Frontal cortex (tissue), 4 donors: Measurements from ENCODE around the gene CACNA1B. TPM values are rescaled to one million over a fixed set of nuclear protein-coding genes. Genes with fewer than 3 reads are reported as not detected.
"Not testable (repeated sequence)": the region's sequence is repeated elsewhere in the genome, so short reads cannot be mapped to it uniquely, and the experiment has no call there.

Experiments used
- DNase-seq, 2 donors: peaks; one replicate each; pipeline ENCODE4 v3.0.0; 2012; ENCODE audit warnings: low spot score in 2 of 2
- FAIRE-seq: peaks from 2 replicates; lab custom pipeline; 2012; peaks lifted over from hg19 to GRCh38; lab: Jason Lieb, UNC
- total RNA-seq: library from RNA; depleted of rRNA; stranded (reverse); fragments of >200 nt; gene quantifications from one replicate; pipeline ENCODE4 v1.2.3, GENCODE V29; 2014
- donor health status: control.
- donor health status: control.
- donor health status: control.

Gene CACNA1B
- total RNA-seq, 1 donor from 2014 or later: 31.4 TPM

DNA sequence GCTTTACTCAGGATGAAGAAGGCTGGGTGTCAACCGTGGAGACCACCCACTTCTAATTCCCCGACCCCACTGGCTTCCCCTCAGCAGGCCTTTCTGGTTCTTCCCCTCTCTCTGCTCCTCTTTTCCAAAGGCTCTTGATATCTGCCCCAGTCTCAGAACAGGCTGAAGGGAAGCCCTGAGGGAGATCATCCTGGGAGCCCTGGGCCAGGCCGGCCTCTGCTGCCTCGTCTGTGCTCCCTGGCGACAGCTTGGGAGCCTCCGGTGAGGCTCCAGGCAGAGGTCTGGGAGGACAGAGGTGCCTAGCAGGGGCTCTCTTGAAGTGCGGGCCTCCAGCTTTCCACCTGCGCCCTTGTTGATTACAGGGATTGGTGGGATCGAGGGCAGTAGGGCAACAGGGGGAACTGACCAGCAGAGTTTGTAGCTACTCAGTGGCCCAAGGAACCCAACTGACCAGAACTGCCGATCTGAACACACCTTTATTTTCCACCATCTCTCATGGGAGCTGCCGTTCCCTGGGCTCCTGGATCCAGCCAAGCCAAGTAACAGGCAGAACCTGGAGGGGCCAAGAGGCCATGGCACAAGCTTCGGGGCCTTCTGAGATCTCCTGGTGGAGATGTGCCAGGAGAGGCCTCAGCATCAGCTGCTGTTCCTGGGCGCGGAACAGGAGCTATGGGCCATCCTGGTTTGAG is 198.5 kb downstream of the CACNA1B start:
- DNase-seq: no peak
- no peak for FAIRE-seq

DNA sequence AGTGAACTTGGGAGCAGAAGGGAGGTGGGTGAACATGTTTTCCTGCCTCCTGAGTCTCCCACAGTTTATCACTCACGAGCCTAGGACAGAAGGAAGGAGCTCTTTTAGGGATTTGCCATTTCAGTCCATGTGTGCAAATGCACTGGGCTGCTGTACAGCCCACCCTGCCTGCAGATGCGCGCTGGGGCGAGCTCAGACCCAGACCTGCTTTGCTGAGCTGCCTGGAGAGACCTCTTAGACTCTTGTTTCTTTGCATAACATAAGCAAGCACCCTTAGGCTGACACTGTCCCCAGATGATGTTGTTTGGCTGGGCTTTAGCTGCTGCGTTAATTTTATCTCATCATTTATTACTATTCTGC is 199.0 kb downstream of the CACNA1B start:
- no peak for FAIRE-seq
- DNase-seq: no peak

- FAIRE-seq (no peak), DNase-seq (no peak)
These were observed 199.5 kb downstream of the CACNA1B start for GRCh38 chr9:138077126-138077525.

DNA sequence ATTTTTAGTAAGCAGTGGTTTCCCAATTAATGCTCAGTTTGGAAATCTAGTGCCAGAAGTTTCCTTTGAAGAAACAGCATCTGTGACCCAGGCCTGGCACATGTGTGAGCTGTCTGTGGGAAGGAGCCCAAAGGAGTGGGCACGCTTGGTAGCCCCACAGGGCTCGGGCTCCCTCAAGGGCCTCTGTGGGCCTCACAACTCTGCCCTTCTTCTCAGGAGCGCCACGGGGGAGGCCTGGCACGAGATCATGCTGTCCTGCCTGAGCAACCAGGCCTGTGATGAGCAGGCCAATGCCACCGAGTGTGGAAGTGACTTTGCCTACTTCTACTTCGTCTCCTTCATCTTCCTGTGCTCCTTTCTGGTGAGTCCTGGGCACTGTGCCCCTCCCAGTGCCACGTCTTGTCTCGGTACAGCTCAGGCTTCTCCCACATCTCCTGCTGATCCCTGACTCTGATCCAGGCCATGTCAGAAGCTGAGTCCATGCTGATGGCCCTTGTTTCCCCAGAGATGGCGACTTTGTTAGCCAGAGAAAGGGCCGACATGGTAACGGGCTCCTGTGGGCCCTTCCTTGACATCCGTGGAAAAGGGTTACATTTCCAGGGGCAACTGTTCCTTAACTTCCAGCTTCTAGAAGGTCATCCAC is 200.4 kb downstream of the CACNA1B start:
- DNase-seq (no peak), FAIRE-seq (no peak)

DNA sequence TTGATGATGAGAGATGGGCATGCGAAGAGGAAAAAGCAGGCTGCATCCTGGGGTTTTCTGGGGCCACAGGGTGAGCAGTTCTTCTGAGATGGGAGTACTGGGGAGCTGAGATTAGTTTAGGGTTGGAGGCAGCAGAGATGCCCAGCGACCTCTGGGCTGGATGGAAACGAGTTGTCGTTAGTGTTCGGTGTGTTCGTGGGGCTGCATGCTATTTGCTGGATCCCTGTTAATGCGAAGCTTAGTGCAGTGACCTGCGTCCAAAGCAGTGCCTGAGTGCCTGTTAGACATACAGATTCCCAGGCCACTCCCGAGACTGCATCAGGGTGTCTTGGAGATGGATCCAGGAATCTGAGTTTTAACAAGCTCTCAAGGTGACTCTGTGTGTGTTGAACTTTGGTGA is 201.3 kb downstream of the CACNA1B start:
- FAIRE-seq (no peak), DNase-seq (no peak)

GRCh38 chr9:138080979-138081378 is 203.4 kb downstream of the CACNA1B start:
- DNase-seq (no peak), FAIRE-seq (no peak)

DNA sequence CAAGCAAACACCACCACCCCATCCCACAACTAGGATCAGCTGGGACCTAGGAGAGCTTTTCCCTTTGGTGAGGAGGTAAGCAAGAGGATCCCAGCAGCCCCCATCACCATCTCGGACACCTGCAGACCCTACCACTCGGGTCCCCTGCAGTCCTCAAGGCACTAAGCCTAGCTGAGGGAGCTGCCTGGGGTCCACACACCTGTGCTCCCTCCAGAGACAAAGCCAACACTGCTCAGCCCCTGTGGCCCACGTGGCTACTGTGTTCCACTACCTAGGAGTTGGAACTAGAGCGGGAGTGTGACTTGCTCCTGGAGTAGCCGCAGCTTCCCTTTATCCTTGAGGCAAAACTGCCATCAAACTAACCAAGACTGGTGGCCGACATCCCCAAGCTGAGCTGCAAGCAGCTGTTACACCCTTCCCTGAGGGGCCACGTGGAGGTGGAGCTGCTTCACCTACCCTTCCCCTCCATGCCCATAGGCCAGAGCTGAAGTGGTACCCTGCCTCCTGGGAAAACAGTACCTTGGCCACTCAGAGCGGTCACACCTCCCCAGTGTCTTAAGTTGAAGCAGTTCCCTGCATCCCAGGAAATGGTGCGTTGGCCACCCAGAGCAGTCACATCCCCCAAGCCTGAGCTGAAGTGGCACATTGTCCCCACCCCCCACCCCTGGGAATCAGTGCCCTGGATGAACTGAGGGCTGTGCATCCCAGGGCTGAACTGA is 205.5 kb downstream of the CACNA1B start:
- FAIRE-seq: no peak

GRCh38 chr9:138083873-138084272 is 206.3 kb downstream of the CACNA1B start:
- DNase-seq (no peak), FAIRE-seq (no peak)

More for the DNA sequence above, 205.5 kb downstream of the CACNA1B start:
- no peak for DNase-seq

DNA sequence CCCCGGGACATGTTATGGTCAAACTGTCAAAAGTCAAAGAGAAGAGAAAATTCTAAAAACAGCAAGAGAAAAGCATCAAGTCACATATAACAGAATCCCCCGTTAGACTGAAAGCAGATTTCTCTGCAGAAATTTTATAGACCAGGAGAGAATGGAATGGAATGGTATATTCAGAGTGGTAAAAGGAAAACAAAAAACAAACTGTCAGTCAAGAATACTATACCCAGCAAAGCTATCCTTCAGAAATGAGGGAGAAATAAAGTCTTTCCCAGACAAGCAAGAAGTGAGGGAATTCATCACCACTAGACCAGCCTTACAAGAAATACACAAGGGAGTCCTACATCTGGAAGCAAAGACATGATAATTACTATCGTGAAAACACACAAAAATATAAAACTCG is 208.0 kb downstream of the CACNA1B start:
- no peak for FAIRE-seq
- DNase-seq: no peak

- FAIRE-seq, DNase-seq: not testable (repeated sequence)
These were observed 214.5 kb downstream of the CACNA1B start for GRCh38 chr9:138092057-138092456.

- FAIRE-seq (no peak), DNase-seq (no peak)
These were observed 216.4 kb downstream of the CACNA1B start for GRCh38 chr9:138094028-138094427.

DNA sequence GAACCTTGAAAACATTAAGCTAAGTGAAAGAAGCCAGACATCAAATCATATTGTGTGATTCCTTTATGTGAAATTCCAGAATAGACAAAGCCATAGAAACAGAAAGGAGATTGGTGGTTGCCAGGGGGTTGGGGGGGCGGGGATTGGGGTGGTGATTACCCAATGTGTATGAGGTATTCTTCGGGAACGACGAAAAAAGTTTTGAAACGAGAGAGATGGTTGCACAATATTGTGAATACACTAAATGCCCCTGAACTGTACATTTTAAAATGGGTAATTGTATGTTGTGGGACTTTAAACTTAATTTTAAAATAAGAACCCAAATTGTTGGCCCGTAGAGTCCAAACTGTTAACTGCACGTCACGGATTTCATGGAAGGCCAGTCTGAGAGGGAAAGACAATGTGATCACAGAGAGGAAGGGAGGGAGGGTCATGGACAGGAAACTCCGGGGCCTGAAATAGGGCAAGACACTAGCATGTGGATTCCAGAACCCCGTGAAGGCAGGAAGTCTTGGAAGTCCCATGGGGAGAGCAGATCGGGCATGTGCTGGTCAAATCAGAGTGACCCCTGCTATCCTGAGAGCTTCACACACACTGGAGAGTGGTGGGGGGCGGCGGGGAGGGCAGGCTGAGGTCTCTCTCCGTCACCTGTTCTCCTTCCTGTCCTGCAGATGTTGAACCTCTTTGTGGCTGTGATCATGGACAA is 218.4 kb downstream of the CACNA1B start:
- FAIRE-seq (no peak), DNase-seq (no peak)

DNA sequence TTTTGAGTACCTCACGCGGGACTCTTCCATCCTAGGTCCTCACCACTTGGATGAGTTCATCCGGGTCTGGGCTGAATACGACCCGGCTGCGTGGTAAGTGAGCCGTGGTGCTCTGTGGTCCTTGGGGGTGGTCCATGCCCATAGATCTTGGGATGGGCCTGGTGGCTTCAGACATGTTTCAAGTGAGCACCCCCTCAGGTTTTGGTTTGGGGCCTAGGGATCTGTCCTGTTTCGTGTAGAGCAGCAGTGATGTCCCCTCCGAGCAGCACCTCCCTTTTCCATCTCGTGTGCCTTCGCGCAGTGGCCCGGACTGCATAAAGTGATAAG is 218.9 kb downstream of the CACNA1B start:
- FAIRE-seq (no peak), DNase-seq (peak in 1 of 2 donors; percentile 1)

- no peak for FAIRE-seq
These were observed 220.0 kb downstream of the CACNA1B start for GRCh38 chr9:138097501-138097991.

DNA sequence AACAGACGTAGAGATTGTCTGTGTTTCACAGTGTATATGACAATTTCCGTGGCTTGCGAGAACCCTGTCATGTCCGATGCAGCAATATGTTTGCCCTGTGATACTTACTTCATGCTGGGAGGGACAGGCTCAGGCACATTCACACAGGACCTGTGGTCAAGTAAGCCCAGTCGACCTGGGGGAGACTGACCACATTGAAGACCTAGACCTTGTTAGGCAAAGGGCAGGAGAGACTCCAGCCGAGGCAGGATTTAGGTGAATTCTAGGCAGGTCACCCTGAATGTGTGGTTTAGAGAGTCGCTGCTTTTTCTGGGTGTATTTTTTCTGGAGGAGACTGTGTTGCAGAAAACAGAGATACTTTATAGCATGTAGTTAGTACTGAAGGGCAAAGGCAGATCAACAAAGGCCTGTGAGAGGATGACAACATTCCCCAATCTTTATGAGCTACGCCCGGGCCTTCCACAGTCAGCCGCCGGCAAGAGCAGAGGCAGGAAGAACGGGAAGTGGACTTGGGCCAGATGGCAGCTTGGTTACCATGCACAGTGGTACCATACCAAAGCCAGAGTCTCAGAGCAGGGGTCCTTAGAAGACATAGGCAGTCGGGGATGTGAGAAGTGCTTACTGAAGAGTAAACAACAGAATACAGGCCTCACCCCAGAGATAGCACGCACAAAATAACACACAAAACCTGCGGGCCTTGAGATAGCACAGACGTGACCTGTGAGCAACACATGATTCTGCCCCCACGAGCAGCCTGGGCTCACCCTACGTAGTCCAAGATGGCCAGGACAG is 220.7 kb downstream of the CACNA1B start:
- no peak for FAIRE-seq

More at GRCh38 chr9:138097501-138097991, 220.0 kb downstream of the CACNA1B start:
- DNase-seq: peak; percentile 5 to 6

DNA sequence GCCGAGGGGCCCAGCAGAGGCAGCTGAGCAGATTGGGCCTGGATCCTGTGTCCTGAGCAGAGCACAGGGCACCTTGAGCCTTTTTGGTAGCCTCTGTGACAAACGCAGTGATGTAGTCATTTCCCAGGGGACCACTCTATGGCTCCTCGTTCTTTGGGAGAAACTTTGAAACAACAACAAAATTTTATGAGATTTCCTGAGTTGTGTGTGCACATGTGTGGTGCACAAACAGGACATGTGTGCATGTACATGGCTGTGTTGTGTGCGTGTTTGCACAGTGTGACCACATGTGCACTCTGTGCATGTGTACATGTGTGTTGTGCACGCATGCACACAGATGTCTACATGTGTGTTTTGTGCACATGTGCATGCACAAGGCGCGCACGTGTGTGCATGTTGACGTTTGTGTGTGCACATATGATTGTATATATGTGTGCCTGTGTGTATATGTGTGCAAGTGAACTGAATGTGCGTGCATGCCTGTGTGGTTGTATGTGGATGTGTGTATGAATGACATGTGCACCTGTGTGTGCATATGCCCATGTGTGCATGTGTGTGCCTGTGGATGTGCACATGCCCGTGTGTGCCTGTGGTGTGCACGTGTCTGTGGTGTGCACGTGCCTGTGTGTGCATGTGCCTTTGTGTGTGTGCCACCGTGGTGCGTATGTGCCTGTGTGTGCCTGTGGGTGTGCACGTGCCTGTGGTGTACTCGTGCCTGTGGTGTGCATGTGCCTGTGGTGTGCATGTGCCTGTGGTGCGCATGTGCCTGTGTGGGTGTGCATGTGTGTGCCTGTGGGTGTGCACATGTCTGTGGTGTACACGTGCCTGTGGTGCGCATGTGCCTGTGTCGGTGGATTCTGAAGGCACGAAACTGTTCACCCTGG is 221.6 kb downstream of the CACNA1B start:
- FAIRE-seq (no peak), DNase-seq (peak in 1 of 2 donors; percentile 6)

More for the DNA sequence above, 220.7 kb downstream of the CACNA1B start:
- DNase-seq: peak; percentile 0 to 6

DNA sequence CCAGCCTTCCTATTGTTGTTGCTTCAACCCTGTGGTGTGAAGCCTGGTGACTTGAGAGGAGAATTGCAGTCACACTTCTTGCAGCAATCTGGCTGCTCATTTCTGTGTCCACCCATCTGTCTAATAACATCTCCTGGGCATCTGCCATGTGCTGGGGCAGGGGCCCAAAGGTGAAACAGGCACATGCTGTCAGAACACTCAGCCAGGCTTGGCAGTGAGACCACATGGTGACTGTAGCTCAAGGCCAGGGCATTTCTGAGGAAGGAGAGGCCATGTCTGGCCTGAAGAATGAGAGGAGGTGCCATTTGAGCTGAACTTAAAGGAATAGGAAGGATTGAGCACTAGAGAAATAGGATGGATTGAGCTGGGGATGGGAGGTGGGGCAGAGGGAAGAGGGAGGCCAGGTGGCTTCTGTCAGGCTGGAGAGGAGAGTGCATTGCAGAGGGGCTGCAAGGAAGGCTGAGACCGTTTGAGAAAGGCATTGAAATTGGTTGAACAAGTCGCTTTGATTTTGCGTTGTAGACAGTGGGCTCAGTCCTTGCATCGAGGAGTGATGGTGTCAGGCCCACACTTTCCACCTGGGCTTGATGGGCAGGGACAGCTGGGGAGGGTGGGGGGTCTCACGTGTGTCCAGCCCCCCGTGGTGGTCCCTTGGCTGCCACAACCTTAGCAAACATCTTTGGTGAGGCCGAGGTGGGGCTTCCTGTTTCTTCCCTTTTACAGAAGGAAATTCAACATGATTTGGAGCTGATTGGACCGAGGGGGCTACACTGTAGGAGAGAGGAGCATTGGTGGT is 222.4 kb downstream of the CACNA1B start:
- DNase-seq: peak; percentile 5 to 11
- FAIRE-seq: no peak
